HepG2 (cell line): ENCODE measurements around the gene LSM12. TPM values are rescaled to one million over a fixed set of nuclear protein-coding genes. Genes with fewer than 3 reads are reported as not detected.
A peak's percentile ranks its signal among the peaks of the same experiment; 100 is the strongest.

Experiments
- AGO2 ChIP-seq: fragments of 200-400 bp; formaldehyde crosslinking; optimal IDR thresholded peaks from 2 replicates; pipeline ENCODE3; 2017; ENCODE audit warnings: mild to moderate bottlenecking, low read depth, low read length, moderate library complexity
- BCL6 ChIP-seq: IDR thresholded peaks from 2 replicates; pipeline ENCODE4 v1.6.1; 2016; ENCODE audit warnings: missing genetic modification reagents, missing compliant biosample characterization
- ELK4 ChIP-seq: sonication (generic); formaldehyde crosslinking; IDR thresholded peaks from 2 replicates; pipeline ENCODE4 v1.9.0; 2021; ENCODE audit warnings: missing genetic modification reagents, borderline replicate concordance
- HNF4G ChIP-seq, 2 experiments: sonication (generic) in 1 of 2; formaldehyde crosslinking in 1 of 2; IDR thresholded peaks; 2 replicates each; pipeline versions ENCODE4 v1.4.0 to v1.6.1; 2011 to 2020; ENCODE audit warnings: borderline replicate concordance in 2 of 2, low read depth in 2 of 2, mild to moderate bottlenecking in 2 of 2, low read length in 1 of 2, missing genetic modification reagents in 1 of 2, moderate library complexity in 1 of 2
- KAT2B ChIP-seq: fragments of 150-350 bp; IDR thresholded peaks from 2 replicates; pipeline ENCODE4 v1.6.1; 2014; ENCODE audit warnings: low read depth, low read length, borderline replicate concordance
- NR2F1 ChIP-seq, 2 experiments: fragments of 450-650 bp in 1 of 2; formaldehyde crosslinking in 1 of 2; IDR thresholded peaks; 2 replicates each; pipeline versions ENCODE4 v1.5.0 to v1.6.1; 2016 to 2020; ENCODE audit warnings: mild to moderate bottlenecking in 1 of 2, missing compliant biosample characterization in 1 of 2, missing genetic modification reagents in 1 of 2, moderate library complexity in 1 of 2
- PHF8 ChIP-seq: sonication (generic); formaldehyde crosslinking; IDR thresholded peaks from 2 replicates; pipeline ENCODE4 v1.5.0; 2020; ENCODE audit warnings: missing genetic modification reagents
- PPARG ChIP-seq: conservative IDR thresholded peaks from 2 replicates; pipeline ENCODE4 v1.6.1; 2016; ENCODE audit warnings: missing biosample characterization, missing genetic modification reagents
- SOX13 ChIP-seq, 3 experiments: fragments of 450-650 bp in 1 of 3; sonication (generic) in 1 of 3; formaldehyde crosslinking in 1 of 3; IDR thresholded peaks in 2 of 3; conservative IDR thresholded peaks in 1 of 3; 2 replicates each; pipeline versions ENCODE4 v1.5.0 to v1.6.1; 2016 to 2020; ENCODE audit warnings: antibody characterized with exemption in 1 of 3, mild to moderate bottlenecking in 1 of 3, missing compliant biosample characterization in 1 of 3, missing genetic modification reagents in 1 of 3, moderate library complexity in 1 of 3
- SRSF1 ChIP-seq: fragments of 200-400 bp; formaldehyde crosslinking; optimal IDR thresholded peaks from 2 replicates; pipeline ENCODE3; 2017; ENCODE audit warnings: mild to moderate bottlenecking, low read depth, low read length, moderate library complexity
- TBX3 ChIP-seq: fragments of 450-650 bp; IDR thresholded peaks from 2 replicates; pipeline ENCODE4 v1.6.1; 2017; ENCODE audit warnings: antibody characterized with exemption, mild to moderate bottlenecking, inconsistent platforms, borderline replicate concordance
- WIZ ChIP-seq: sonication (generic); formaldehyde crosslinking; IDR thresholded peaks from 2 replicates; pipeline ENCODE4 v1.5.1; 2020; ENCODE audit warnings: mild to moderate bottlenecking, missing genetic modification reagents
- ZC3H13 ChIP-seq: sonication (generic); formaldehyde crosslinking; IDR thresholded peaks from 2 replicates; pipeline ENCODE4 v1.8.1; 2023; ENCODE audit warnings: mild to moderate bottlenecking, missing genetic modification reagents, moderate library complexity
- ZNF264 ChIP-seq: sonication (generic); formaldehyde crosslinking; IDR thresholded peaks from 2 replicates; pipeline ENCODE4 v1.4.0; 2020; ENCODE audit warnings: missing genetic modification reagents
- ZNF329 ChIP-seq: sonication (generic); formaldehyde crosslinking; IDR thresholded peaks from 2 replicates; pipeline ENCODE4 v1.9.0; 2021; ENCODE audit warnings: low read depth, mild to moderate bottlenecking, missing genetic modification reagents
- ZNF770 ChIP-seq: sonication (generic); formaldehyde crosslinking; IDR thresholded peaks from 2 replicates; pipeline ENCODE4 v1.5.0; 2020; ENCODE audit warnings: mild to moderate bottlenecking, missing genetic modification reagents
- polyA plus RNA-seq, 8 experiments: library from polyadenylated mRNA; depleted of rRNA in 3 of 8; stranded (reverse) in 7 of 8; unstranded in 1 of 8; fragments of >200 nt; fragmentation: Illumina TruSeq in 4 of 8; extraction: Trizol in 4 of 8; gene quantifications; 2 replicates each; pipeline versions ENCODE4 v1.2.1 to v1.2.3, GENCODE V29; 2011 to 2016; ENCODE audit warnings: low read depth in 4 of 8, missing spikeins in 1 of 8, mixed read lengths in 1 of 8; ENCODE audit not compliant: insufficient read depth in 1 of 8
- total RNA-seq, 5 experiments: library from RNA; depleted of rRNA; stranded (reverse); fragments of >200 nt; fragmentation: Illumina TruSeq; extraction: Trizol; gene quantifications; 2 replicates each; pipeline ENCODE4 v1.2.3, GENCODE V29; 2016; ENCODE audit warnings: low read depth in 1 of 5
- TF ChIP-seq, protein P1 (sequence below): sonication (generic); formaldehyde crosslinking; IDR thresholded peaks from 2 replicates; pipeline ENCODE4 v1.5.1; 2020; ENCODE audit warnings: mild to moderate bottlenecking, missing genetic modification reagents, moderate library complexity
- TF ChIP-seq, protein P2 (sequence below), 2 experiments: sonication (generic) in 1 of 2; formaldehyde crosslinking in 1 of 2; IDR thresholded peaks; 2 replicates each; pipeline versions ENCODE4 v1.4.0 to v1.6.1; 2018 to 2020; ENCODE audit warnings: missing genetic modification reagents in 2 of 2, borderline replicate concordance in 1 of 2, low read depth in 1 of 2, mild to moderate bottlenecking in 1 of 2, missing biosample characterization in 1 of 2

The LSM12 gene
- total and polyA plus RNA-seq, 2 of the 13 experiments (the other 11 are each of a cell fraction or from before 2014, with no cell fraction given) = 52.8 to 55.7 TPM

DNA sequence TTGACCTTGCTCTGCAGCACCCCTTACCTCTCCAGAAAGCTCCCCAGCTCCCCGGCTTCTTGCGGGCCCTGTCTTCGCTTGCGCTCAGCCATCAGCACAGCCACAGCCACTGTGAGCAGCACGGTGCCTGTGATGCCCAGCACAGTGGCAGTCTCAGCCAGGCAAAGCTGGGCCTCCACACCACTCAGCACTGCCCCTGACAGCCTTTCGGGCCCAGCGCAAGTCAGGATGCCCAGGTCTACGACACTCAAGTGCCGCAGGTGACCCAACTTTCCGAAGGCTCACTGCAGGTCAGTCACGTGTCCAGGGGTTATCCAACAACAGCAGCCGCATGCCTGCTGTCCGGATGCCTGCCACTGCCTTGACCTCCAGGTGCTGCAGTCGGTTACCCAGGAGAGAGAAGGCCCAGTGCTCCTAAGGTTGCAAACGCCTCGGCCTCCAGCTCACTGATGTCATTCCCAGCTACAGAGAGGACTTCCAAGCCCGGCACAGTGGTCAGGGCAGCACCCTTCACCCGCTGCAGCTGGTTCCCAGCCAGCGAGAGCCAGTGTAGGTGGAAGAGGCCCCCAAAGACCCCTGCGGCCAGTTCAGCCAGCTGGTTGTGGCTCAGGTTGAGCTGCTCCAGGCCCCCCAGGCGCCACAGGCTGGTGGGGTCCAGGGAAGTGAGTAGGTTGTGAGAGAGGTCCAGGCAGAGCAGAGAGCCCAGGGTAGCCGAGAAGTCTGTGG is 42.8 kb downstream of the LSM12 start (continued):
- no peak for TF ChIP-seq BCL6 (CRISPR knock-in tag)
- no peak for TF ChIP-seq HNF4G (IDR thresholded peaks at IDR 0.05; ENCODE audit: borderline replicate concordance, low read depth, low read length)
- no peak for TF ChIP-seq HNF4G (CRISPR knock-in tag; IDR thresholded peaks at IDR 0.05; ENCODE audit: borderline replicate concordance, low read depth)
- no peak for TF ChIP-seq SOX13 (IDR thresholded peaks at IDR 0.05)
- TF ChIP-seq SOX13 (CRISPR knock-in tag; conservative IDR thresholded peaks at IDR 0.05 in 1 of 2, IDR thresholded peaks at IDR 0.05 in 1 of 2) = no peak
- TF ChIP-seq, protein P1, sequence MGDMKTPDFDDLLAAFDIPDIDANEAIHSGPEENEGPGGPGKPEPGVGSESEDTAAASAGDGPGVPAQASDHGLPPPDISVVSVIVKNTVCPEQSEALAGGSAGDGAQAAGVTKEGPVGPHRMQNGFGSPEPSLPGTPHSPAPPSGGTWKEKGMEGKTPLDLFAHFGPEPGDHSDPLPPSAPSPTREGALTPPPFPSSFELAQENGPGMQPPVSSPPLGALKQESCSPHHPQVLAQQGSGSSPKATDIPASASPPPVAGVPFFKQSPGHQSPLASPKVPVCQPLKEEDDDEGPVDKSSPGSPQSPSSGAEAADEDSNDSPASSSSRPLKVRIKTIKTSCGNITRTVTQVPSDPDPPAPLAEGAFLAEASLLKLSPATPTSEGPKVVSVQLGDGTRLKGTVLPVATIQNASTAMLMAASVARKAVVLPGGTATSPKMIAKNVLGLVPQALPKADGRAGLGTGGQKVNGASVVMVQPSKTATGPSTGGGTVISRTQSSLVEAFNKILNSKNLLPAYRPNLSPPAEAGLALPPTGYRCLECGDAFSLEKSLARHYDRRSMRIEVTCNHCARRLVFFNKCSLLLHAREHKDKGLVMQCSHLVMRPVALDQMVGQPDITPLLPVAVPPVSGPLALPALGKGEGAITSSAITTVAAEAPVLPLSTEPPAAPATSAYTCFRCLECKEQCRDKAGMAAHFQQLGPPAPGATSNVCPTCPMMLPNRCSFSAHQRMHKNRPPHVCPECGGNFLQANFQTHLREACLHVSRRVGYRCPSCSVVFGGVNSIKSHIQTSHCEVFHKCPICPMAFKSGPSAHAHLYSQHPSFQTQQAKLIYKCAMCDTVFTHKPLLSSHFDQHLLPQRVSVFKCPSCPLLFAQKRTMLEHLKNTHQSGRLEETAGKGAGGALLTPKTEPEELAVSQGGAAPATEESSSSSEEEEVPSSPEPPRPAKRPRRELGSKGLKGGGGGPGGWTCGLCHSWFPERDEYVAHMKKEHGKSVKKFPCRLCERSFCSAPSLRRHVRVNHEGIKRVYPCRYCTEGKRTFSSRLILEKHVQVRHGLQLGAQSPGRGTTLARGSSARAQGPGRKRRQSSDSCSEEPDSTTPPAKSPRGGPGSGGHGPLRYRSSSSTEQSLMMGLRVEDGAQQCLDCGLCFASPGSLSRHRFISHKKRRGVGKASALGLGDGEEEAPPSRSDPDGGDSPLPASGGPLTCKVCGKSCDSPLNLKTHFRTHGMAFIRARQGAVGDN = peak; percentile 28; the same call in 1 of the 2 replicates
- no peak for TF ChIP-seq PHF8 (CRISPR knock-in tag)
- peak; percentile 97 for TF ChIP-seq AGO2
- TF ChIP-seq ELK4 (CRISPR knock-in tag) = no peak
- no peak for TF ChIP-seq PPARG (CRISPR knock-in tag)
- no peak for TF ChIP-seq ZC3H13 (CRISPR knock-in tag)
- no peak for TF ChIP-seq TBX3
- TF ChIP-seq ZNF329 = no peak
- TF ChIP-seq WIZ (CRISPR knock-in tag) = no peak
- TF ChIP-seq ZNF264 = no peak
- no peak for TF ChIP-seq NR2F1 (CRISPR knock-in tag; IDR thresholded peaks at IDR 0.05)
- TF ChIP-seq ZNF770 (CRISPR knock-in tag) = no peak
- TF ChIP-seq, protein P2, sequence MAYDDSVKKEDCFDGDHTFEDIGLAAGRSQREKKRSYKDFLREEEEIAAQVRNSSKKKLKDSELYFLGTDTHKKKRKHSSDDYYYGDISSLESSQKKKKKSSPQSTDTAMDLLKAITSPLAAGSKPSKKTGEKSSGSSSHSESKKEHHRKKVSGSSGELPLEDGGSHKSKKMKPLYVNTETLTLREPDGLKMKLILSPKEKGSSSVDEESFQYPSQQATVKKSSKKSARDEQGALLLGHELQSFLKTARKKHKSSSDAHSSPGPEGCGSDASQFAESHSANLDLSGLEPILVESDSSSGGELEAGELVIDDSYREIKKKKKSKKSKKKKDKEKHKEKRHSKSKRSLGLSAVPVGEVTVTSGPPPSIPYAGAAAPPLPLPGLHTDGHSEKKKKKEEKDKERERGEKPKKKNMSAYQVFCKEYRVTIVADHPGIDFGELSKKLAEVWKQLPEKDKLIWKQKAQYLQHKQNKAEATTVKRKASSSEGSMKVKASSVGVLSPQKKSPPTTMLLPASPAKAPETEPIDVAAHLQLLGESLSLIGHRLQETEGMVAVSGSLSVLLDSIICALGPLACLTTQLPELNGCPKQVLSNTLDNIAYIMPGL (CRISPR knock-in tag; IDR thresholded peaks at IDR 0.05; ENCODE audit: borderline replicate concordance in 1 of 2, low read depth in 1 of 2) = no peak
- no peak for TF ChIP-seq SRSF1
- no peak for TF ChIP-seq KAT2B
